Stromal cell of bone marrow (primary cell): ENCODE results near the gene MCCC1.
A peak's percentile ranks its signal among the peaks of the same experiment; 100 is the strongest.
"Not testable (repeated sequence)": the region's sequence is repeated elsewhere in the genome, so short reads cannot be mapped to it uniquely, and the experiment has no call there.

Source experiments
- DNase-seq: peaks from one replicate; pipeline ENCODE4 v3.0.0-alpha.2; 2012; ENCODE audit warnings: low read depth

Gene MCCC1

GRCh38 chr3:183046883-183047282 lies 52.4 kb downstream of the MCCC1 start:
- DNase-seq: no peak

- no peak for DNase-seq
Measured at GRCh38 chr3:183044547-183045229, 54.6 kb downstream of the MCCC1 start.

GRCh38 chr3:183038757-183039156 lies 60.5 kb downstream of the MCCC1 start:
- no peak for DNase-seq

- no peak for DNase-seq
Measured at GRCh38 chr3:183038221-183038620, 61.1 kb downstream of the MCCC1 start.

GRCh38 chr3:183033746-183034145 lies 65.5 kb downstream of the MCCC1 start:
- DNase-seq: peak; percentile 9

- no peak for DNase-seq
Measured at GRCh38 chr3:183032880-183033555, 66.3 kb downstream of the MCCC1 start.

- DNase-seq: no peak
Measured at GRCh38 chr3:183031826-183032225, 67.5 kb downstream of the MCCC1 start.

GRCh38 chr3:183028416-183028815 lies 70.9 kb downstream of the MCCC1 start:
- DNase-seq: no peak

GRCh38 chr3:183027276-183027675 lies 72.0 kb downstream of the MCCC1 start:
- no peak for DNase-seq

- no peak for DNase-seq
Measured at GRCh38 chr3:183022936-183023516, 76.3 kb downstream of the MCCC1 start.

- no peak for DNase-seq
Measured at GRCh38 chr3:183018421-183019192, 80.7 kb downstream of the MCCC1 start.

- no peak for DNase-seq
Measured at GRCh38 chr3:183015185-183015584, 84.1 kb downstream of the MCCC1 start.

- no peak for DNase-seq
Measured at GRCh38 chr3:183013856-183014255, 85.4 kb downstream of the MCCC1 start.

- no peak for DNase-seq
Measured at GRCh38 chr3:183013074-183013473, 86.2 kb downstream of the MCCC1 start.

- DNase-seq: no peak
Measured at GRCh38 chr3:183008800-183009199, 90.5 kb downstream of the MCCC1 start.

- no peak for DNase-seq
Measured at GRCh38 chr3:183008303-183008702, 91.0 kb downstream of the MCCC1 start.

GRCh38 chr3:183006396-183007002 lies 92.8 kb downstream of the MCCC1 start:
- no peak for DNase-seq

- no peak for DNase-seq
Measured at GRCh38 chr3:182999767-183000166, 99.5 kb downstream of the MCCC1 start.

GRCh38 chr3:182993486-182994201 lies 105.7 kb downstream of the MCCC1 start:
- DNase-seq: not testable (repeated sequence)

- no peak for DNase-seq
Measured at GRCh38 chr3:182989566-182989965, 109.7 kb downstream of the MCCC1 start.

GRCh38 chr3:182986021-182986420 lies 113.3 kb downstream of the MCCC1 start:
- DNase-seq: no peak

- no peak for DNase-seq
Measured at GRCh38 chr3:182983876-182984275, 115.4 kb downstream of the MCCC1 start.
